IMR-90 (cell line): Measurements from ENCODE around the gene DNAH8. TPM values are rescaled to one million over a fixed set of nuclear protein-coding genes. Genes with fewer than 3 reads are reported as not detected.
A peak's percentile ranks its signal among the peaks of the same experiment; 100 is the strongest.

Experiments
- ATAC-seq: fragments of 200-7000 bp; cut with Tn5 transposase; 2 replicates; pipeline ENCODE4 v1.9.1; 2020; ENCODE audit warnings: low read depth, mild to moderate bottlenecking, moderate library complexity
- BruUV-seq: library from RNA; stranded (reverse); fragments of 400-500 nt; replicated peaks from 2 replicates; lab custom pipeline; 2021; lab: Mats Ljungman, UMichigan
- CTCF ChIA-PET: fragments of 300-600 bp; formaldehyde crosslinking; extraction: SDS; loops from one replicate; lab custom pipeline; 2021; ENCODE audit warnings: antibody characterized with exemption; lab: Yijun Ruan, JAX
- POLR2A ChIA-PET: fragments of 300-600 bp; sonication (Branson Sonifier 250); formaldehyde crosslinking; loops from one replicate; lab custom pipeline; 2022; ENCODE audit warnings: antibody characterized with exemption; ENCODE audit not compliant: unreplicated experiment; lab: Charles Lee
- DNase-seq: peaks from one replicate; pipeline ENCODE4 v3.0.0; 2013
- H2AFZ ChIP-seq: replicated peaks from 2 replicates; pipeline ENCODE3; 2013; ENCODE audit warnings: low read length, mild to moderate bottlenecking; ENCODE audit not compliant: poor library complexity
- H2AK5ac ChIP-seq: 2 replicates; pipeline ENCODE4 v1.6.1; 2013; ENCODE audit warnings: low read depth, low read length, inconsistent platforms
- H2AK9ac ChIP-seq: replicated peaks from 2 replicates; pipeline ENCODE3; 2013; ENCODE audit warnings: mild to moderate bottlenecking, low read depth, low read length, moderate library complexity; ENCODE audit not compliant: poor library complexity
- H2BK120ac ChIP-seq: 2 replicates; pipeline ENCODE4 v1.6.1; 2013; ENCODE audit warnings: low read depth, low read length, inconsistent platforms
- H2BK15ac ChIP-seq: 3 replicates; pipeline ENCODE4 v1.6.1; 2013; ENCODE audit warnings: low read depth, low read length, inconsistent platforms
- H2BK20ac ChIP-seq: 2 replicates; pipeline ENCODE4 v1.6.1; 2013; ENCODE audit warnings: low read depth, mild to moderate bottlenecking, inconsistent platforms, low read length, moderate library complexity
- H2BK5ac ChIP-seq: 2 replicates; pipeline ENCODE4 v1.6.1; 2013; ENCODE audit warnings: mild to moderate bottlenecking, low read depth, low read length, inconsistent platforms; ENCODE audit not compliant: poor library complexity, severe bottlenecking
- H3K14ac ChIP-seq: replicated peaks from 2 replicates; pipeline ENCODE4 v1.6.1; 2013; ENCODE audit warnings: low read depth, low read length, inconsistent platforms
- H3K18ac ChIP-seq: 2 replicates; pipeline ENCODE4 v1.6.1; 2013; ENCODE audit warnings: low read depth, low read length, control low read depth
- H3K23ac ChIP-seq: 2 replicates; pipeline ENCODE4 v1.6.1; 2013; ENCODE audit warnings: low read depth, low read length, inconsistent platforms
- H3K27ac ChIP-seq: 2 replicates; pipeline ENCODE4 v1.5.1; 2013; ENCODE audit warnings: mild to moderate bottlenecking, control low read depth, low read length; ENCODE audit not compliant: insufficient read depth
- H3K27me3 ChIP-seq: 2 replicates; pipeline ENCODE4 v1.6.1; 2013; ENCODE audit warnings: low read length; ENCODE audit not compliant: control insufficient read depth, insufficient read depth
- H3K36me3 ChIP-seq: 2 replicates; pipeline ENCODE4 v1.6.1; 2013; ENCODE audit warnings: low read length, mixed read lengths; ENCODE audit not compliant: control insufficient read depth, insufficient read depth
- H3K4ac ChIP-seq: 2 replicates; pipeline ENCODE4 v1.6.1; 2013; ENCODE audit warnings: low read depth, low read length, inconsistent platforms
- H3K4me1 ChIP-seq: 2 replicates; pipeline ENCODE4 v1.6.1; 2013; ENCODE audit warnings: low read length, mixed read lengths; ENCODE audit not compliant: control insufficient read depth, insufficient read depth
- H3K4me2 ChIP-seq: 2 replicates; pipeline ENCODE4 v1.6.1; 2013; ENCODE audit warnings: low read depth, mild to moderate bottlenecking, control low read depth, low read length, moderate library complexity
- H3K4me3 ChIP-seq: 2 replicates; pipeline ENCODE4 v1.5.1; 2013; ENCODE audit warnings: low read depth, mild to moderate bottlenecking, control low read depth, low read length, moderate library complexity; ENCODE audit not compliant: insufficient read depth
- H3K56ac ChIP-seq: 2 replicates; pipeline ENCODE4 v1.6.1; 2013; ENCODE audit warnings: low read length, inconsistent platforms; ENCODE audit not compliant: insufficient read depth; ENCODE audit errors: extremely low read depth
- H3K79me1 ChIP-seq, 2 experiments: 2 replicates each; pipeline ENCODE4 v1.6.1; 2013; ENCODE audit warnings: low read length in 2 of 2, inconsistent platforms in 1 of 2, low read depth in 1 of 2
- H3K9ac ChIP-seq: 2 replicates; pipeline ENCODE4 v1.6.1; 2013; ENCODE audit warnings: low read depth, low read length, control low read depth
- H3K9me1 ChIP-seq: 2 replicates; pipeline ENCODE4 v1.6.1; 2013; ENCODE audit warnings: low read length, inconsistent platforms; ENCODE audit not compliant: insufficient read depth
- H3K9me3 ChIP-seq: 2 replicates; pipeline ENCODE4 v1.6.1; 2013; ENCODE audit warnings: low read length; ENCODE audit not compliant: control insufficient read depth, insufficient read depth
- H4K20me1 ChIP-seq: 2 replicates; pipeline ENCODE4 v1.6.1; 2013; ENCODE audit warnings: low read length, inconsistent platforms; ENCODE audit not compliant: insufficient read depth
- H4K5ac ChIP-seq: 2 replicates; pipeline ENCODE4 v1.6.1; 2013; ENCODE audit warnings: mild to moderate bottlenecking, low read depth, low read length, control low read depth
- H4K8ac ChIP-seq, 2 experiments: 2 replicates each; pipeline ENCODE4 v1.6.1; 2013; ENCODE audit warnings: low read depth in 2 of 2, low read length in 2 of 2, control low read depth in 1 of 2, inconsistent platforms in 1 of 2
- H4K91ac ChIP-seq: 2 replicates; pipeline ENCODE4 v1.6.1; 2013; ENCODE audit warnings: low read depth, low read length, inconsistent platforms; ENCODE audit not compliant: insufficient read depth
- CTCF ChIP-seq: conservative IDR thresholded peaks from 2 replicates; pipeline ENCODE4 v1.5.1; 2012; ENCODE audit warnings: mild to moderate bottlenecking, low read depth, low read length, improper control_type of control experiment
- FOS ChIP-seq: fragments of 150-350 bp; IDR thresholded peaks from 2 replicates; pipeline ENCODE4 v1.6.1; 2016; ENCODE audit warnings: low read depth, low read length
- MAZ ChIP-seq: IDR thresholded peaks from 2 replicates; pipeline ENCODE4 v1.6.1; 2012; ENCODE audit warnings: low read depth, mild to moderate bottlenecking, low read length, improper control_type of control experiment, moderate library complexity, borderline replicate concordance
- NFE2L2 ChIP-seq: fragments of 150-350 bp; IDR thresholded peaks from 2 replicates; pipeline ENCODE4 v1.6.1; 2016; ENCODE audit warnings: low read depth, mild to moderate bottlenecking, low read length
- POLR2A ChIP-seq: IDR thresholded peaks from 2 replicates; pipeline ENCODE4 v1.6.1; 2012; ENCODE audit warnings: mild to moderate bottlenecking, low read depth, low read length
- RAD21 ChIP-seq: IDR thresholded peaks from 2 replicates; pipeline ENCODE4 v1.6.1; 2012; ENCODE audit warnings: low read length, improper control_type of control experiment
- RCOR1 ChIP-seq: IDR thresholded peaks from 2 replicates; pipeline ENCODE4 v1.6.1; 2012; ENCODE audit warnings: mild to moderate bottlenecking, low read length, improper control_type of control experiment; ENCODE audit not compliant: insufficient replicate concordance
- WGBS, 2 experiments: methylation state at CpG; one replicate each; pipeline versions ENCODE4 v1.1.5 to v1.1.7; 2013; ENCODE audit warnings: missing lambda C conversion rate in 2 of 2; ENCODE audit not compliant: insufficient read length in 1 of 2; ENCODE audit errors: extremely low coverage in 2 of 2; 5-methylcytosine and 5-hydroxymethylcytosine counted together
- dilution Hi-C: fragments of 300-500 bp; cut with HindIII; formaldehyde crosslinking; loops from one replicate; pipeline ENCODE4 v1.14.3; 2018; ENCODE audit warnings: low sequenced_read_pairs; ENCODE audit not compliant: unreplicated experiment
- in situ Hi-C: fragments of 300-500 bp; cut with MboI; formaldehyde crosslinking; loops from 3 replicates; pipeline ENCODE4 v1.14.3; 2019; ENCODE audit warnings: low sequenced_read_pairs, inconsistent platforms, mixed read lengths
- intact Hi-C: fragments of 100-400 bp; cut with micrococcal nuclease; formaldehyde crosslinking; loops from 2 replicates; pipeline ENCODE4 v1.10.0; 2022
- polyA plus RNA-seq, 3 experiments: library from polyadenylated mRNA; depleted of rRNA; stranded (reverse); fragments of >200 nt; gene quantifications; 2 replicates each; pipeline ENCODE4 v1.2.3, GENCODE V29; 2012; ENCODE audit warnings: low replicate concordance in 1 of 3
- total RNA-seq: library from RNA; depleted of rRNA; stranded (reverse); fragments of >200 nt; gene quantifications from 2 replicates; pipeline ENCODE4 v1.2.3, GENCODE V29; 2012
- TF ChIP-seq, protein P1 (sequence below): fragments of 150-350 bp; IDR thresholded peaks from 2 replicates; pipeline ENCODE4 v1.6.1; 2016; ENCODE audit warnings: low read depth, mild to moderate bottlenecking, low read length, moderate library complexity, borderline replicate concordance

DNAH8 gene
- total and polyA plus RNA-seq, 2 of the 4 experiments (the other 2 are of a cell fraction): not detected

DNA sequence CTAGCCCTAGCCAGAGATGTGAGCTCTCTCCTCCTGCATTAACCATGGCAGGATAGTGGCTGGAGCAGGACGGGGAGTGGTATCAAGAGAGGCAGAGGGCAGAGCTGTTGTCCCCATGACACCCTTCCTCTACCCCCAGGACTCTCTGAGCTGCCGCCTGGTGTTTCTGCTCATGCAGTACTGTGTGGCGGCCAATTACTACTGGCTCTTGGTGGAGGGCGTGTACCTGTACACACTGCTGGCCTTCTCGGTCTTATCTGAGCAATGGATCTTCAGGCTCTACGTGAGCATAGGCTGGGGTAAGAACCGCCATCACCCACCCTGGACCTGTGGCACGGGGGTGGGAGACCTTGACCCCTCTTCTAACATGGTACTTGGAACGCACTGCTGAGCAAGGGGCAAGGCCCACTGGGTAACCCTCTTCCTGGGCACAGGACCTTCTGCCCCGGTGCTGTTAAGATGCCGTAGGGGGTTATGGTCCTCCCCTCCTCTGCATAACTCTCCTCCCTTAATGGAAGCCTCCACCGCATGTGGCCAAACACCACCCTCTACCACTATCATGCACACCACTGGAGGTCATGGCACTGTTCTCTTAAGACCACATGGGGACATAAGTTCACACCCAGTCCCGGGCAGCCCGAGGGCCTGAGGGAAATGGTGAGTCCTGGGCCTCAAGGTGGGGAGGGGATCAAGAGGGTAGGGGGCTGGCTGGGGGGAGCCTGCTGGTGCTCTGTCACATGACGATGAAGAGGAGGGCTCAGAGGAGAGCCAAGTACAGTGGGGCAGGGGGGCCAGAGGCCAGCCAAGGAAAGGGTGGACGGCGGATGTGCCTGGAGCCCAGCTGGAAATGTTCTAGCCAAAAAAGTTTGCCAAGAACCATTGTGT lies 358.6 kb downstream of the DNAH8 start:
- H4K91ac ChIP-seq: no peak overlapping the region
- H3K56ac ChIP-seq: no peak overlapping the region
- H2BK5ac ChIP-seq: no peak overlapping the region
- H3K18ac ChIP-seq: no peak overlapping the region
- H2BK15ac ChIP-seq: no peak overlapping the region
- no peaks in the 10 kb centered on the region for H4K20me1 ChIP-seq
- no peak overlapping the region for H3K23ac ChIP-seq
- no peaks in the 10 kb centered on the region for H3K36me3 ChIP-seq
- TF ChIP-seq RCOR1: no peak
- no peak for TF ChIP-seq RAD21
- no peak for TF ChIP-seq NFE2L2
- no peak for TF ChIP-seq CTCF
- TF ChIP-seq, protein P1, sequence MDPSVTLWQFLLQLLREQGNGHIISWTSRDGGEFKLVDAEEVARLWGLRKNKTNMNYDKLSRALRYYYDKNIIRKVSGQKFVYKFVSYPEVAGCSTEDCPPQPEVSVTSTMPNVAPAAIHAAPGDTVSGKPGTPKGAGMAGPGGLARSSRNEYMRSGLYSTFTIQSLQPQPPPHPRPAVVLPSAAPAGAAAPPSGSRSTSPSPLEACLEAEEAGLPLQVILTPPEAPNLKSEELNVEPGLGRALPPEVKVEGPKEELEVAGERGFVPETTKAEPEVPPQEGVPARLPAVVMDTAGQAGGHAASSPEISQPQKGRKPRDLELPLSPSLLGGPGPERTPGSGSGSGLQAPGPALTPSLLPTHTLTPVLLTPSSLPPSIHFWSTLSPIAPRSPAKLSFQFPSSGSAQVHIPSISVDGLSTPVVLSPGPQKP: no peak
- TF ChIP-seq FOS: no peak
- no peak for TF ChIP-seq MAZ
- TF ChIP-seq POLR2A: no peak
- H3K9me1 ChIP-seq: no peaks in the 10 kb centered on the region
- no peaks in the 10 kb centered on the region for H3K4me1 ChIP-seq
- no peak overlapping the region for H2AK5ac ChIP-seq
- H3K27me3 ChIP-seq: no peaks in the 10 kb centered on the region; the same call in 1 of the 2 replicates
- H2AFZ ChIP-seq: peak overlapping the region; percentile 32
- H2BK20ac ChIP-seq: no peak overlapping the region
- H3K9me3 ChIP-seq: no peaks in the 10 kb centered on the region
- no peak overlapping the region for H4K8ac ChIP-seq
- H3K79me1 ChIP-seq: no peaks in the 10 kb centered on the region
- DNase-seq (no peak), ATAC-seq (no peak)
- H3K4ac ChIP-seq: no peak overlapping the region
- BruUV-seq: no TSS peak
- intact Hi-C loops (no loop called here), in situ Hi-C loops (no loop called here), dilution Hi-C loops (no loop called here)
- H3K27ac ChIP-seq: no peak overlapping the region
- CTCF ChIA-PET: no interaction called here
- no peak overlapping the region for H2BK120ac ChIP-seq
- no peak overlapping the region for H3K9ac ChIP-seq
- POLR2A ChIA-PET: no interaction called here
- no peak overlapping the region for H3K4me2 ChIP-seq
- no peak overlapping the region for H4K5ac ChIP-seq
- H2AK9ac ChIP-seq: no peak overlapping the region
- no peak overlapping the region for H3K14ac ChIP-seq
- WGBS, 2 experiments: 46% methylated on average over 6 of the region's 17 CpGs; no CpG with 5 or more reads in 1 of the 2 experiments
- no peak overlapping the region for H3K4me3 ChIP-seq
